DMS 273 (cell line): ENCODE results near the gene OMD.

Experiments used
- DNase-seq: peaks from one replicate; lab custom pipeline; 2025; ENCODE audit not compliant: unreplicated experiment; lab: John Stamatoyannopoulos, UW

OMD gene, protein sequence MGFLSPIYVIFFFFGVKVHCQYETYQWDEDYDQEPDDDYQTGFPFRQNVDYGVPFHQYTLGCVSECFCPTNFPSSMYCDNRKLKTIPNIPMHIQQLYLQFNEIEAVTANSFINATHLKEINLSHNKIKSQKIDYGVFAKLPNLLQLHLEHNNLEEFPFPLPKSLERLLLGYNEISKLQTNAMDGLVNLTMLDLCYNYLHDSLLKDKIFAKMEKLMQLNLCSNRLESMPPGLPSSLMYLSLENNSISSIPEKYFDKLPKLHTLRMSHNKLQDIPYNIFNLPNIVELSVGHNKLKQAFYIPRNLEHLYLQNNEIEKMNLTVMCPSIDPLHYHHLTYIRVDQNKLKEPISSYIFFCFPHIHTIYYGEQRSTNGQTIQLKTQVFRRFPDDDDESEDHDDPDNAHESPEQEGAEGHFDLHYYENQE

DNA sequence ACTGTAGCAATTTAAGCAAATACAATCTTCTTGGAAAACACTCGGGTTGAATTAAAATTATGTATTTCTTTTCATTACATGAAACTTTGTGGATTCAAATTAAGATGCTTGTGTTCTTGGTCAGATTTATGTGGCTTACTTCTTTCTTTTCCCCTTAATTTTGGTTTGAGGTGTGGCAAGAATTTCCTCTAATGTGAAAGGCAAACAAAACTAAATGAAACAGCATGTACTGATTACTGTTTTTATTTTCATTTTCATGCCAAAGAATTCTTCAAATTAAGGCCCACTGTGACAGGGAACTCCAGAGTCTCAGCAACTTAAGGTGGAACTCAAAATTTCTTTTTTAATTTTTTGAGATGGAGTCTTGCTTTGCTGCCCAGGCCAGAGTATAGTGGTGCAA lies at the start of gene OMD:
Gene OMD, minus strand, starts transcription at position 132 of the 400 bp plus-strand sequence. CDS start 6,913 bp downstream, outside the sequence.
- no peak for DNase-seq

DNA sequence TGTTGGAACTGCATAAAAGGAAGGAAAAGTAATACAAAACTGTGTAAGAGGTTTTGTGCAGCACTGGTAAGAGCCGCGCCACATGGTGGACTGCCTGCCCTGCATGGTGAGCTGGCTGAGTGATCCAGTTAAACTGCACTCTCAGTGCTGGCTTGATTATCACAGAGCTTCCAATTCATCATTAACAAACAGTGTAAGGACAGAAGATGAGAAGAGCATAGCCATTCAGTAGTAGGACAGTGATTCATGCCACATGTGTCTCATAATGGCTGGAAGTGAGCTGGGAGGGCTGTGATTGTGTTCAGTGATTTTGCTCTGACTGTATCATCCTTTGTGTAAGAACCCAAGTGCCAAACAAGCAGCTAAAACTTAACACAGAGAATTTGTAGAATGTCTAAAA lies 43.9 kb upstream of the OMD start:
- DNase-seq, result no peak

- no peak for DNase-seq
Observed at GRCh38 chr9:92467511-92467910, 43.2 kb upstream of the OMD start.

GRCh38 chr9:92467041-92467440 lies 42.8 kb upstream of the OMD start:
- DNase-seq, result no peak

- no peak for DNase-seq
Observed at GRCh38 chr9:92463984-92464383, 39.7 kb upstream of the OMD start.

DNA sequence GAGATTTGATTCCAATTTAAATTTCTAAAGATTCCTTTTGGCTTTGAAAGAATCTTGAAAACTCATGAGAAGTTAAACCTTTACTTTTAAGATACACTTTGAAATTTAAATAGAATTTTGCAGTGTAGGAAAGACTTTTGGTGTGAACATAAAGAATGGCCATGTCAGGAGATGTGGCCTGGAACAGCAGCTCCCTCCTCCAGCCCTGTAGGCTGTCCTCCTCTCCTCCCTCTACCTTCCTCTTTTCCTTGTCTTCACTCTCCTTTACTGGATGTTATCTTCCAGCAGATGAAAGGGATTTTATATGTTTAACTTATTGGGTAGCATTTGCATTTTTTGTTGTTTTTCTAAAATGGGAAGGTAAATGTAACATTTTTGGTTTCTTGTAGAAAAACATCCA lies 39.1 kb upstream of the OMD start:
- DNase-seq, result no peak

GRCh38 chr9:92457576-92457975 lies 33.3 kb upstream of the OMD start:
- DNase-seq, result no peak

DNA sequence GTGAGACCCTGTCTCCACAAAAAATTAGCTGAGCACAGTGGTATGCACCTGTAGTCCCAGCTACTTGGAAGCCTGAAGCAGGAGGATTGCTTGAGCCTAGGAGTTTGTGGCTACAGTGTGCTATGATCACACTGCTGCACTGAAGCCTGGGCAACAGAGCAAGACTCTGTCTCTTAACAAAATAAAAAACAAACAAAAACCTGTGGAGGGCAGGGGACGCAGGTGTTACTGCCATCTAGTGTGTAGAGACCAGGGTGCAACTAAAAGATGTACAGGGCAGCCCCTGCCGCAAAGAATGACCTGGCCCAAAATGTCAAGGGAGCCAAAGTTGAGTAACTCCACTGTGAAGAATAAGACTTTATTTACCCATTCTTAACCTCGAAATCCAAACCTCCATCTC lies 30.9 kb upstream of the OMD start:
- DNase-seq, result no peak

- no peak for DNase-seq
Observed at GRCh38 chr9:92446536-92446935, 22.3 kb upstream of the OMD start.

DNA sequence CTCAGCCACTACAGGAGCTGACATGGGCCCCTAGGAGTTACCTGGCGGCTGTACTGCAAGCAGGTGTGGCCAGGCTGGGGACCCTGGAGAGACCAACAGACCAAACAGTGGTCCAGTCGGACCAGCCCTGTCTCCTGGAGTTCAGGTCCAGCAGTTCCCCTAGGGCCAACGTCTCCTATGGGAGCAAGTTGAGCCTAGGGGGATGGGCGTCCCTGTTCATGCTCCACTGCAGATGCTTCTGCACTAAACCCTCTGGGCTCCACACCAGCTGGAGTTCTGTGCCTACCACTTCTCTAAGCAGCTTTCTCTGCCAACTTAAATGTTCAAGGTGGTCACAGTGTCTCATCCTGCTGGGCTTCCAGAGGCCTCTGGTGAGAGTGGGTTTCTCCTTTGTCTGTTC lies 20.6 kb upstream of the OMD start:
- peak; percentile 47 for DNase-seq

GRCh38 chr9:92440751-92441046 lies 16.4 kb upstream of the OMD start:
- DNase-seq, result no peak

DNA sequence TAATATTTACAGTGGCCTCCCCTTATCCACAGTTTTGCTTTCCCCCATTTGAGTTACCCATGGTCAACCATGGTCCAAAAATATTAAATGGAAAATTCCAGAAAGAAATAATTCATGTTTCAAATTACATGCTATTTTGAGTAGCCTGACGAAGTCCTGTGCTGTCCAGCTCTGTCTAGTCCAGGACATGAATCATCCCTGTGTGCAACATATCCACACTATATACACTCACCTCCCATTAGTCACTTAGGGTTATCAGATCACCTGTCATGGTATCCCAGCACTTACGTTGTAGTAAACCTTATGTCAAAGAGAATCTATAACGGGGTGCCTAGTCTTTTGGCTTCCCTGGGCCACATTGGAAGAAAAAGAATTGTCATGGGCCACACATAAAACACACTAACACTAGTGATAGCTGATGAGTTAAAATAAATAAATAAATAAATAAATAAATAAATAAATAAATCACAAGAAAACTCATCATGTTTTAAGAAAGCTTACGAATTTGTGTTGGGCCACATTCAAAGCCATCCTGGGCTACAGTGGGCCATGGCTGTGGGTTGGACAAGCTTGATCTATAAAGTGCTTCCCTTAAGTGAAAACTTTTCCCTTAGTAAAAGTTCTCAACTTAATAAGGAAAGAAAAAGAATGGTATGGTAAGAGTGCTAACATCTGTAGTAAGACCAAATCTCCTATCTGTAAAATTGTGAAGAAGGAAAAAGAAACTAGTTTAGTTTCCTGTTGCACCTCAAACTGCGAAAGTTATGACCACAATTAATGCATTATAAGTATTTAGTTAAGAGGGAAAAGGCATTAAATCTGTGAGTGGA lies 15.9 kb upstream of the OMD start:
- no peak for DNase-seq

DNA sequence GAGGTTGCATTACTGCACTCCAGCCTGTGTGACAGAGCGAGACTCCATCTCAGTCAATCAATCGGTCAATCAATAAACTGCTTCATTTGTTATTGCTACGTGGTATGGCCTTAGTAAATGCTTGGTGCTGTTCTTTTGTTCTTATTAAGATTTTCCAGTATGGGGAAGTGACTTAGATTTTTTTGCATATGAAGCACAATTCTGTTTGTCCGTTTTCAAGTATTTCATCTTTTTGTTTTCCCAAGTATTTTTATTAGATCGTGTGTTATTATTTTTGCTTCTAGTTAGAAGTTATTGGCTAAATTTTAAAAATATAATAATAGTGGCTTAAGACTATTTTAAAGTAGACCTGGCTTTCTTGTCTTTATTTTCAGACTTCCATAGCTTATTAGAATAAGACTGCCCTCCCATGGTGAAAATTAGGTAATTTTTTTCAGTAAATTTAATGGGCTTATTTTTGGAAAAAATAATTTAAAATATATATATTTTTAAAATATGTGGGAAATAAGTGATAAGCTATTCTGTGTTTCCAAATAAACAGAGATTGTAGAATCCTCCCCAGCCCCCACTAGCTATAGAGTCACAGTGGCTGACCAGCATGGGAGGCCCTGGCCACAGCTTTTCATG lies 14.7 kb upstream of the OMD start:
- DNase-seq, result peak; percentile 11

GRCh38 chr9:92435263-92435662 lies 11.0 kb upstream of the OMD start:
- no peak for DNase-seq

DNA sequence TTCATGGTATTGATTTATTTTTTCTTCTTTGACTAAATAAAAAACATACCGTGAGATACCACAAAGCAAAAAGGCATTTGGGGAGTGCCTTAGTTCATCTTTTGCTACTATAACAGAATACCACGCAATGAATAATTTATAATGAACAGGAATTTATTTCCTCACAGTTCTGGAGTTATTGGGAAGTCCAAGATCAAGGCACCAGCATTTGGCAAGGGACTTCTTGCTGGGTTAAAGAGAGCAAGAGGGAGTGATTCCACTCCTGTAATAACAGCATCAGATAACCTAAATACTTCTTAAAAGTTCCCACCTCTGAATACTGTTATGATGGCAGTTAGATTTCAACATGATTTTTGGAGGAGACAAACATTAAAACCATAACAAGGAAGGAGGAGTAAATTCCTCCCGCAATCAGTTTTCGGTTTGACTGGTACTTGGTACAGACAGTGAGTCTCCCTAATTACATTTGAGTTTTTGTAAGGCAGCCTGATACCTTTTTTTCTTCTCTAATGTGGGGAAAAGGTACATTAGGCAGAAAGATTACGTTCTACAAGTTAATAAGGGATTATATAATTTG lies 8.8 kb upstream of the OMD start:
- no peak for DNase-seq

- DNase-seq, result no peak
Observed at GRCh38 chr9:92432350-92432749, 8.1 kb upstream of the OMD start.

DNA sequence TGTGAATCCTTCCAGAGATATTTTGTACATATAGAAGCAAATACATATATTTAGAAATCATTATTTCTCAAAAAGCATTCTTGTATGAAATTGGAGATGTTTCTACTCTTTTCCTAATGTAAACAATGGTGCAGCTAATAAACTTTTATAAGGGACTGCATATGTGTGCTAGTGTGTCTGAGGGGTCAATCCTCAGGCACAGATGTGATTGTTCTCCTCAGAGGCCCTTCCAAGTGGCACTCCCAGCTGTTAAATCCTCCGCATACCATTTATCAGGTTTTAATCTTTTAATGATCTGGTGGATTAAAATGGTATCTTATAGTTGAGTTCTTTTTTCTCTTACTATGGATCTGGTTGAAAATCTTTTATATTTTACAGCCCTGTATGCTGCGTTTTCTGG lies 5.6 kb upstream of the OMD start:
- no peak for DNase-seq

- peak; percentile 67 for DNase-seq
Observed at GRCh38 chr9:92426501-92427145, 2.4 kb upstream of the OMD start.

- DNase-seq, result peak; percentile 6
Observed at GRCh38 chr9:92425474-92425873, 1.2 kb upstream of the OMD start.

GRCh38 chr9:92423612-92424011 lies 659 bp downstream of the OMD start:
- DNase-seq, result no peak
